Panc1 (cell line): ENCODE results near the gene RPS19BP1. TPM values are rescaled to one million over a fixed set of nuclear protein-coding genes. Genes with fewer than 3 reads are reported as not detected.

ENCODE experiments used
- ATAC-seq: fragments of 200-7000 bp; cut with Tn5 transposase; 2 replicates; pipeline ENCODE4 v1.9.1; 2020; ENCODE audit warnings: mild to moderate bottlenecking, moderate library complexity
- BruUV-seq: library from RNA; stranded (reverse); fragments of 400-500 nt; replicated peaks from 2 replicates; lab custom pipeline; 2021; lab: Mats Ljungman, UMichigan
- CTCF ChIA-PET: fragments of 300-600 bp; sonication (Branson Sonifier 250); formaldehyde crosslinking; loops from one replicate; lab custom pipeline; 2022; ENCODE audit warnings: antibody characterized with exemption; lab: Charles Lee
- POLR2A ChIA-PET: fragments of 300-600 bp; sonication (Branson Sonifier 250); formaldehyde crosslinking; loops from one replicate; lab custom pipeline; 2022; ENCODE audit warnings: antibody characterized with exemption; lab: Charles Lee
- DNase-seq: peaks from one replicate; pipeline ENCODE4 v3.0.0-alpha.2; 2010; ENCODE audit warnings: low read depth, low spot score
- H3K27ac ChIP-seq: 2 replicates; pipeline ENCODE4 v1.5.1; 2011; ENCODE audit warnings: mild to moderate bottlenecking, low read length, inconsistent platforms
- H3K27me3 ChIP-seq: fragments of 200-500 bp; sonication (Bioruptor generic); 2 replicates; pipeline ENCODE4 v1.6.0; 2014; ENCODE audit warnings: low read length, inconsistent platforms; ENCODE audit not compliant: control insufficient read depth, insufficient read depth
- H3K36me3 ChIP-seq: fragments of 200-500 bp; sonication (Bioruptor generic); 2 replicates; pipeline ENCODE4 v1.5.1; 2014; ENCODE audit warnings: inconsistent platforms, mild to moderate bottlenecking, low read length, moderate library complexity; ENCODE audit not compliant: control insufficient read depth, insufficient read depth
- H3K4me1 ChIP-seq: 2 replicates; pipeline ENCODE4 v1.5.1; 2011; ENCODE audit warnings: inconsistent platforms, mild to moderate bottlenecking, low read length, moderate library complexity; ENCODE audit not compliant: control insufficient read depth, insufficient read depth
- H3K4me3 ChIP-seq, 2 experiments: 2 replicates each; pipeline ENCODE4 v1.5.1; 2011 to 2012; ENCODE audit warnings: low read depth in 2 of 2, low read length in 2 of 2, mild to moderate bottlenecking in 2 of 2, inconsistent platforms in 1 of 2, moderate library complexity in 1 of 2
- H3K9me3 ChIP-seq: fragments of 200-500 bp; sonication (Bioruptor generic); 2 replicates; pipeline ENCODE4 v1.5.1; 2014; ENCODE audit warnings: low read depth, mild to moderate bottlenecking, inconsistent platforms, low read length, moderate library complexity; ENCODE audit not compliant: control insufficient read depth, insufficient read depth
- POLR2AphosphoS5 ChIP-seq: IDR thresholded peaks from 2 replicates; pipeline ENCODE4 v1.6.1; 2012; ENCODE audit warnings: mild to moderate bottlenecking, low read depth, low read length, moderate library complexity
- SIN3A ChIP-seq: IDR thresholded peaks from 2 replicates; pipeline ENCODE4 v1.6.1; 2012; ENCODE audit warnings: low read depth, mild to moderate bottlenecking, low read length, moderate library complexity, borderline replicate concordance; ENCODE audit not compliant: insufficient read depth
- TCF7L2 ChIP-seq: IDR thresholded peaks from 2 replicates; pipeline ENCODE4 v1.6.1; 2011; ENCODE audit warnings: mild to moderate bottlenecking, low read depth, low read length, inconsistent platforms
- in situ Hi-C: cut with HindIII; loops from 2 replicates; pipeline ENCODE4 v1.10.0; 2016; ENCODE audit warnings: low sequenced_read_pairs, low pct_unique_long_range_greater_than_20kb
- intact Hi-C: fragments of 100-400 bp; cut with micrococcal nuclease; formaldehyde crosslinking; loops from one replicate; pipeline ENCODE4 v1.10.0; 2022; ENCODE audit not compliant: unreplicated experiment
- total RNA-seq: library from RNA; stranded (reverse); gene quantifications from one replicate; pipeline ENCODE4 v1.2.1, GENCODE V29; 2021; ENCODE audit not compliant: unreplicated experiment
- TF ChIP-seq, protein P1 (sequence below), 2 experiments: IDR thresholded peaks; 2 replicates each; pipeline ENCODE4 v1.6.1; 2011 to 2012; ENCODE audit warnings: low read depth in 2 of 2, control low read depth in 1 of 2, low read length in 1 of 2, mild to moderate bottlenecking in 1 of 2, moderate library complexity in 1 of 2; ENCODE audit not compliant: insufficient read depth in 1 of 2
- TF ChIP-seq, protein P2 (sequence below): fragments of 450-650 bp; IDR thresholded peaks from 2 replicates; pipeline ENCODE4 v1.5.1; 2017; ENCODE audit warnings: mild to moderate bottlenecking

The RPS19BP1 gene
- total RNA-seq, 1 experiment from 2014 or later = 123 TPM

DNA sequence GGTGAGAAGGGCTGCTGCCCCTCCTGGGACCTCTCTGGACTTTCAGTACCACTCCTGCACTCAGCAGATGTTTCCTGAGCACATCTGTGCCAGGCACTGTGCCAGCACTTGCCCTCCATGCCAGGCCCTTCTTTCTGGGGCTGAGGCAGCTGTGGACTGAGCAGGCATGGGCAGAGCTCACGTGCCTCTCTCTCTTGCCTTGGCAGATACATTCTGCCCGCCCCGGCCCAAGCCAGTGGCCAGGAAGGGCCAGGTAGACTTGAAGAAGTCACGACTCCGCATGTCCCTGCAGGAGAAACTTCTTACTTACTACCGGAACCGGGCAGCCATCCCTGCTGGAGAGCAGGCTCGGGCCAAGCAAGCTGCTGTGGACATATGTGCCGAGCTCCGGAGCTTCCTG is 20.5 kb downstream of the RPS19BP1 start:
- in situ Hi-C loops = no loop called here
- POLR2A ChIA-PET = interaction anchor here (0.7 kb wide), 1 partner anchor 8 kb away, joined by 3 read pairs; a partner anchor contains a TSS
- ATAC-seq = no peak
- Histone ChIP-seq H3K27ac (no peak overlapping the region), H3K4me3 (no peak overlapping the region), H3K27me3 (no peaks in the 10 kb centered on the region), H3K9me3 (no peaks in the 10 kb centered on the region), H3K4me1 (no peaks in the 10 kb centered on the region), H3K36me3 (peaks cover 6% of the 10 kb centered on the region)
- TF ChIP-seq, protein P1, sequence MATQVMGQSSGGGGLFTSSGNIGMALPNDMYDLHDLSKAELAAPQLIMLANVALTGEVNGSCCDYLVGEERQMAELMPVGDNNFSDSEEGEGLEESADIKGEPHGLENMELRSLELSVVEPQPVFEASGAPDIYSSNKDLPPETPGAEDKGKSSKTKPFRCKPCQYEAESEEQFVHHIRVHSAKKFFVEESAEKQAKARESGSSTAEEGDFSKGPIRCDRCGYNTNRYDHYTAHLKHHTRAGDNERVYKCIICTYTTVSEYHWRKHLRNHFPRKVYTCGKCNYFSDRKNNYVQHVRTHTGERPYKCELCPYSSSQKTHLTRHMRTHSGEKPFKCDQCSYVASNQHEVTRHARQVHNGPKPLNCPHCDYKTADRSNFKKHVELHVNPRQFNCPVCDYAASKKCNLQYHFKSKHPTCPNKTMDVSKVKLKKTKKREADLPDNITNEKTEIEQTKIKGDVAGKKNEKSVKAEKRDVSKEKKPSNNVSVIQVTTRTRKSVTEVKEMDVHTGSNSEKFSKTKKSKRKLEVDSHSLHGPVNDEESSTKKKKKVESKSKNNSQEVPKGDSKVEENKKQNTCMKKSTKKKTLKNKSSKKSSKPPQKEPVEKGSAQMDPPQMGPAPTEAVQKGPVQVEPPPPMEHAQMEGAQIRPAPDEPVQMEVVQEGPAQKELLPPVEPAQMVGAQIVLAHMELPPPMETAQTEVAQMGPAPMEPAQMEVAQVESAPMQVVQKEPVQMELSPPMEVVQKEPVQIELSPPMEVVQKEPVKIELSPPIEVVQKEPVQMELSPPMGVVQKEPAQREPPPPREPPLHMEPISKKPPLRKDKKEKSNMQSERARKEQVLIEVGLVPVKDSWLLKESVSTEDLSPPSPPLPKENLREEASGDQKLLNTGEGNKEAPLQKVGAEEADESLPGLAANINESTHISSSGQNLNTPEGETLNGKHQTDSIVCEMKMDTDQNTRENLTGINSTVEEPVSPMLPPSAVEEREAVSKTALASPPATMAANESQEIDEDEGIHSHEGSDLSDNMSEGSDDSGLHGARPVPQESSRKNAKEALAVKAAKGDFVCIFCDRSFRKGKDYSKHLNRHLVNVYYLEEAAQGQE (IDR thresholded peaks at IDR 0.05; ENCODE audit: insufficient read depth in 1 of 2, low read depth in 2 of 2, low read length in 1 of 2) = no peak
- TF ChIP-seq SIN3A (no peak), TCF7L2 (no peak), POLR2AphosphoS5 (no peak)
- TF ChIP-seq, protein P2, sequence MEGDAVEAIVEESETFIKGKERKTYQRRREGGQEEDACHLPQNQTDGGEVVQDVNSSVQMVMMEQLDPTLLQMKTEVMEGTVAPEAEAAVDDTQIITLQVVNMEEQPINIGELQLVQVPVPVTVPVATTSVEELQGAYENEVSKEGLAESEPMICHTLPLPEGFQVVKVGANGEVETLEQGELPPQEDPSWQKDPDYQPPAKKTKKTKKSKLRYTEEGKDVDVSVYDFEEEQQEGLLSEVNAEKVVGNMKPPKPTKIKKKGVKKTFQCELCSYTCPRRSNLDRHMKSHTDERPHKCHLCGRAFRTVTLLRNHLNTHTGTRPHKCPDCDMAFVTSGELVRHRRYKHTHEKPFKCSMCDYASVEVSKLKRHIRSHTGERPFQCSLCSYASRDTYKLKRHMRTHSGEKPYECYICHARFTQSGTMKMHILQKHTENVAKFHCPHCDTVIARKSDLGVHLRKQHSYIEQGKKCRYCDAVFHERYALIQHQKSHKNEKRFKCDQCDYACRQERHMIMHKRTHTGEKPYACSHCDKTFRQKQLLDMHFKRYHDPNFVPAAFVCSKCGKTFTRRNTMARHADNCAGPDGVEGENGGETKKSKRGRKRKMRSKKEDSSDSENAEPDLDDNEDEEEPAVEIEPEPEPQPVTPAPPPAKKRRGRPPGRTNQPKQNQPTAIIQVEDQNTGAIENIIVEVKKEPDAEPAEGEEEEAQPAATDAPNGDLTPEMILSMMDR = no peak
- intact Hi-C loops = no loop called here
- CTCF ChIA-PET = no interaction called here
- no peak for DNase-seq
- no TSS peak for BruUV-seq

DNA sequence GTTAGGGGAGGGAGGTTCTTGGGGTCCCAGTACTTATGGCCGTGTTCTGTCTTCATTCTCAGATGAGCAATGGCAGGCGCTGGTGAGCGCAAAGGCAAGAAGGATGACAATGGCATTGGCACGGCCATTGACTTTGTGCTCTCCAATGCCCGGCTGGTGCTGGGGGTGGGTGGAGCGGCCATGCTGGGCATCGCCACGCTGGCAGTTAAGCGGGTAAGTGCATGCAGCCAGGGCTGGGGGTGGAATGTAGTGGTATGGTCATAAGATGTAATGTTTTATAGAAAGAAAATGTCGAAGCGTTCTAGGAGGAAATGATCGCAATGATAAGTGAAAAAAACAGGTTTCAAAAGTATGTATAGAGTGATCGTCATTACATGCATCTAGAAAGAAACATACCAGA is 21.3 kb downstream of the RPS19BP1 start:
- no peaks in the 10 kb centered on the region for H3K27me3 ChIP-seq
- ChIA-PET CTCF (no interaction called here), POLR2A (no interaction called here)
- H3K36me3 ChIP-seq = peaks cover 8% of the 10 kb centered on the region
- no peak overlapping the region for H3K4me3 ChIP-seq
- H3K9me3 ChIP-seq = no peaks in the 10 kb centered on the region
- no peak for DNase-seq
- in situ Hi-C loops (no loop called here), intact Hi-C loops (no loop called here)
- no peak for TF ChIP-seq TCF7L2
- TF ChIP-seq SIN3A = no peak
- TF ChIP-seq, protein P1 (IDR thresholded peaks at IDR 0.05; ENCODE audit: insufficient read depth in 1 of 2, low read depth in 2 of 2, low read length in 1 of 2) = no peak
- TF ChIP-seq, protein P2 = no peak
- TF ChIP-seq POLR2AphosphoS5 = no peak
- H3K4me1 ChIP-seq = no peaks in the 10 kb centered on the region
- ATAC-seq = no peak
- no peak overlapping the region for H3K27ac ChIP-seq
- no TSS peak for BruUV-seq
